Mesendoderm (in vitro differentiated cells): ENCODE results near the gene MEGF6.

Experiments
- DNase-seq: peaks from one replicate; pipeline ENCODE4 v3.0.0; 2013
- H2AK5ac ChIP-seq: 2 replicates; pipeline ENCODE4 v1.6.1; 2013; ENCODE audit warnings: low read length, inconsistent platforms
- H2BK120ac ChIP-seq: 2 replicates; pipeline ENCODE4 v1.6.1; 2013; ENCODE audit warnings: low read depth, mild to moderate bottlenecking, low read length, moderate library complexity, mixed read lengths
- H2BK15ac ChIP-seq: replicated peaks from 2 replicates; pipeline ENCODE4 v1.6.1; 2013; ENCODE audit warnings: low read depth, mild to moderate bottlenecking, moderate library complexity
- H2BK5ac ChIP-seq: 2 replicates; pipeline ENCODE4 v1.6.1; 2013; ENCODE audit warnings: low read length, inconsistent platforms
- H3K18ac ChIP-seq: 2 replicates; pipeline ENCODE4 v1.6.1; 2013; ENCODE audit warnings: mild to moderate bottlenecking, low read length, mixed read lengths
- H3K23ac ChIP-seq: one replicate; pipeline ENCODE4 v1.6.1; 2013; ENCODE audit warnings: low read length
- H3K27ac ChIP-seq: 2 replicates; pipeline ENCODE4 v1.5.1; 2013; ENCODE audit warnings: low read depth, mild to moderate bottlenecking, inconsistent platforms, low read length, moderate library complexity
- H3K27me3 ChIP-seq: 2 replicates; pipeline ENCODE4 v1.6.1; 2013; ENCODE audit warnings: low read length, control low read depth, mild to moderate bottlenecking, inconsistent platforms; ENCODE audit not compliant: insufficient read depth, poor library complexity
- H3K36me3 ChIP-seq: 2 replicates; pipeline ENCODE4 v1.6.1; 2013; ENCODE audit warnings: low read length, inconsistent platforms; ENCODE audit not compliant: control insufficient read depth, insufficient read depth
- H3K4ac ChIP-seq: one replicate; pipeline ENCODE4 v1.6.1; 2013; ENCODE audit warnings: low read depth, mild to moderate bottlenecking, low read length, moderate library complexity
- H3K4me1 ChIP-seq: 2 replicates; pipeline ENCODE4 v1.6.1; 2013; ENCODE audit warnings: low read depth, low read length, inconsistent platforms; ENCODE audit not compliant: control insufficient read depth
- H3K4me2 ChIP-seq: 2 replicates; pipeline ENCODE4 v1.6.1; 2013; ENCODE audit warnings: low read length
- H3K4me3 ChIP-seq: 2 replicates; pipeline ENCODE4 v1.5.1; 2013; ENCODE audit warnings: mild to moderate bottlenecking, low read length
- H3K56ac ChIP-seq: one replicate; pipeline ENCODE4 v1.6.1; 2013; ENCODE audit warnings: low read length
- H3K79me1 ChIP-seq: 2 replicates; pipeline ENCODE4 v1.6.1; 2013; ENCODE audit warnings: low read length, inconsistent platforms
- H3K79me2 ChIP-seq: 2 replicates; pipeline ENCODE4 v1.6.1; 2013; ENCODE audit warnings: mild to moderate bottlenecking, low read length; ENCODE audit not compliant: control insufficient read depth, insufficient read depth
- H3K9ac ChIP-seq: 2 replicates; pipeline ENCODE4 v1.6.1; 2013; ENCODE audit warnings: low read length, inconsistent platforms
- H4K5ac ChIP-seq: one replicate; pipeline ENCODE4 v1.6.1; 2013; ENCODE audit warnings: low read length
- H4K8ac ChIP-seq: one replicate; pipeline ENCODE4 v1.6.1; 2013; ENCODE audit warnings: low read depth, mild to moderate bottlenecking, control low read depth, low read length, moderate library complexity
- WGBS: extraction: QIAGEN DNeasy Blood & Tissue Kit; methylation state at CpG from one replicate; pipeline ENCODE4 v1.1.7; 2013; ENCODE audit warnings: low lambda C conversion rate, missing lambda C conversion rate; ENCODE audit not compliant: insufficient coverage; ENCODE audit errors: extremely low coverage; 5-methylcytosine and 5-hydroxymethylcytosine counted together

MEGF6 gene

GRCh38 chr1:3633344-3634058 is 22.2 kb upstream of the MEGF6 start:
- Histone ChIP-seq H3K36me3 (no peaks in the 10 kb centered on the region), H3K18ac (no peak overlapping the region)

GRCh38 chr1:3632716-3633343 is 21.5 kb upstream of the MEGF6 start:
- WGBS: no CpG with 5 or more reads among the region's 26 CpGs
- H3K4ac ChIP-seq: no peak overlapping the region
- H3K4me3 ChIP-seq: no peak overlapping the region
- no peak overlapping the region for H2BK5ac ChIP-seq
- no peak overlapping the region for H3K23ac ChIP-seq
- no peaks in the 10 kb centered on the region for H3K36me3 ChIP-seq
- no peak overlapping the region for H3K9ac ChIP-seq
- H4K5ac ChIP-seq: no peak overlapping the region
- no peak overlapping the region for H2BK120ac ChIP-seq
- no peaks in the 10 kb centered on the region for H3K79me2 ChIP-seq
- H3K27ac ChIP-seq: no peak overlapping the region
- no peak overlapping the region for H2AK5ac ChIP-seq
- no peaks in the 10 kb centered on the region for H3K79me1 ChIP-seq
- DNase-seq: no peak
- no peak overlapping the region for H3K18ac ChIP-seq
- no peaks in the 10 kb centered on the region for H3K4me1 ChIP-seq
- no peak overlapping the region for H2BK15ac ChIP-seq
- H3K56ac ChIP-seq: no peak overlapping the region
- no peak overlapping the region for H3K4me2 ChIP-seq
- no peaks in the 10 kb centered on the region for H3K27me3 ChIP-seq
- no peak overlapping the region for H4K8ac ChIP-seq

More at GRCh38 chr1:3633344-3634058, 22.2 kb upstream of the MEGF6 start:
- WGBS: no CpG with 5 or more reads among the region's 28 CpGs
- Histone ChIP-seq H2AK5ac (no peak overlapping the region), H3K4ac (no peak overlapping the region), H2BK120ac (no peak overlapping the region), H3K27ac (no peak overlapping the region), H3K56ac (no peak overlapping the region), H2BK5ac (no peak overlapping the region), H3K27me3 (no peaks in the 10 kb centered on the region), H3K9ac (no peak overlapping the region), H3K4me1 (no peaks in the 10 kb centered on the region), H3K79me1 (no peaks in the 10 kb centered on the region), H3K4me2 (no peak overlapping the region), H3K4me3 (no peak overlapping the region), H4K8ac (no peak overlapping the region), H3K23ac (no peak overlapping the region), H4K5ac (no peak overlapping the region), H3K79me2 (no peaks in the 10 kb centered on the region), H2BK15ac (no peak overlapping the region)
- no peak for DNase-seq

GRCh38 chr1:3632298-3632697 is 21.0 kb upstream of the MEGF6 start:
- Histone ChIP-seq H3K36me3 (no peaks in the 10 kb centered on the region), H4K8ac (no peak overlapping the region), H3K4me1 (no peaks in the 10 kb centered on the region), H2BK15ac (no peak overlapping the region), H3K23ac (no peak overlapping the region), H3K4me3 (no peak overlapping the region), H3K79me2 (no peaks in the 10 kb centered on the region), H2BK120ac (no peak overlapping the region), H3K79me1 (no peaks in the 10 kb centered on the region), H3K9ac (no peak overlapping the region), H2BK5ac (no peak overlapping the region), H3K27ac (no peak overlapping the region), H3K4me2 (no peak overlapping the region), H3K56ac (no peak overlapping the region), H3K4ac (no peak overlapping the region), H3K18ac (no peak overlapping the region), H3K27me3 (no peaks in the 10 kb centered on the region), H4K5ac (no peak overlapping the region), H2AK5ac (no peak overlapping the region)
- WGBS: no CpG with 5 or more reads among the region's 17 CpGs
- no peak for DNase-seq

GRCh38 chr1:3631320-3632260 is 20.3 kb upstream of the MEGF6 start:
- Histone ChIP-seq H3K23ac (no peak overlapping the region), H2BK5ac (no peak overlapping the region), H3K4ac (no peak overlapping the region), H3K9ac (no peak overlapping the region), H3K18ac (no peak overlapping the region), H3K56ac (no peak overlapping the region), H4K8ac (no peak overlapping the region), H3K4me1 (no peaks in the 10 kb centered on the region), H4K5ac (no peak overlapping the region), H3K36me3 (no peaks in the 10 kb centered on the region), H2AK5ac (no peak overlapping the region), H3K79me2 (no peaks in the 10 kb centered on the region), H3K27me3 (no peaks in the 10 kb centered on the region), H3K27ac (no peak overlapping the region), H3K4me3 (no peak overlapping the region), H3K79me1 (no peaks in the 10 kb centered on the region), H2BK15ac (no peak overlapping the region), H2BK120ac (no peak overlapping the region), H3K4me2 (no peak overlapping the region)
- WGBS: no CpG with 5 or more reads among the region's 36 CpGs
- no peak for DNase-seq

- WGBS: no CpG with 5 or more reads among the region's 9 CpGs
- no peak overlapping the region for H3K27ac ChIP-seq
- no peak for DNase-seq
These were observed 19.6 kb upstream of the MEGF6 start for GRCh38 chr1:3630914-3631313.

More at GRCh38 chr1:3630914-3631313, 19.6 kb upstream of the MEGF6 start:
- H3K56ac ChIP-seq: no peak overlapping the region
- no peak overlapping the region for H2AK5ac ChIP-seq
- no peak overlapping the region for H3K4me3 ChIP-seq
- no peak overlapping the region for H3K4me2 ChIP-seq
- no peak overlapping the region for H3K23ac ChIP-seq
- H3K9ac ChIP-seq: no peak overlapping the region
- H4K5ac ChIP-seq: no peak overlapping the region
- no peak overlapping the region for H2BK120ac ChIP-seq
- H3K79me2 ChIP-seq: no peaks in the 10 kb centered on the region
- H3K27me3 ChIP-seq: no peaks in the 10 kb centered on the region
- no peak overlapping the region for H2BK15ac ChIP-seq
- H3K36me3 ChIP-seq: no peaks in the 10 kb centered on the region
- H3K4me1 ChIP-seq: no peaks in the 10 kb centered on the region
- H4K8ac ChIP-seq: no peak overlapping the region
- no peak overlapping the region for H2BK5ac ChIP-seq
- no peaks in the 10 kb centered on the region for H3K79me1 ChIP-seq
- no peak overlapping the region for H3K18ac ChIP-seq
- no peak overlapping the region for H3K4ac ChIP-seq
